ENCODE data around the gene TSHZ2. TPM values are rescaled to one million over a fixed set of nuclear protein-coding genes. Genes with fewer than 3 reads are reported as not detected.
A peak's percentile ranks its signal among the peaks of the same experiment; 100 is the strongest.

Gene TSHZ2
- total RNA-seq, 1 experiment from 2014 or later: 0.20 TPM

GRCh38 chr20:53510704-53511103 is 538.5 kb downstream of the TSHZ2 start:
- no peaks in the 10 kb centered on the region for H3K4me1 Mint-ChIP-seq
- POLR2A ChIA-PET: interaction anchor here (0.5 kb wide), 1 partner anchor 205 kb away, joined by 3 read pairs; no protein-coding TSS in a partner anchor
- TF ChIP-seq, protein P1, sequence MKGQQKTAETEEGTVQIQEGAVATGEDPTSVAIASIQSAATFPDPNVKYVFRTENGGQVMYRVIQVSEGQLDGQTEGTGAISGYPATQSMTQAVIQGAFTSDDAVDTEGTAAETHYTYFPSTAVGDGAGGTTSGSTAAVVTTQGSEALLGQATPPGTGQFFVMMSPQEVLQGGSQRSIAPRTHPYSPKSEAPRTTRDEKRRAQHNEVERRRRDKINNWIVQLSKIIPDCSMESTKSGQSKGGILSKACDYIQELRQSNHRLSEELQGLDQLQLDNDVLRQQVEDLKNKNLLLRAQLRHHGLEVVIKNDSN (CRISPR knock-in tag; IDR thresholded peaks at IDR 0.05): peak; percentile 62; the same call in 1 of the 2 replicates
- TF ChIP-seq RORB (CRISPR knock-in tag; IDR thresholded peaks at IDR 0.05) (no peak), IRF2 (CRISPR knock-in tag; IDR thresholded peaks at IDR 0.05; ENCODE audit: borderline replicate concordance, low read depth) (no peak), CREB1 (CRISPR knock-in tag; IDR thresholded peaks at IDR 0.05) (no peak), NR1H2 (CRISPR knock-in tag; IDR thresholded peaks at IDR 0.05) (no peak), SMAD3 (CRISPR knock-in tag; IDR thresholded peaks at IDR 0.05; ENCODE audit: borderline replicate concordance) (no peak), PRRX2 (CRISPR knock-in tag; IDR thresholded peaks at IDR 0.05) (no peak)
- TF ChIP-seq, protein P2, sequence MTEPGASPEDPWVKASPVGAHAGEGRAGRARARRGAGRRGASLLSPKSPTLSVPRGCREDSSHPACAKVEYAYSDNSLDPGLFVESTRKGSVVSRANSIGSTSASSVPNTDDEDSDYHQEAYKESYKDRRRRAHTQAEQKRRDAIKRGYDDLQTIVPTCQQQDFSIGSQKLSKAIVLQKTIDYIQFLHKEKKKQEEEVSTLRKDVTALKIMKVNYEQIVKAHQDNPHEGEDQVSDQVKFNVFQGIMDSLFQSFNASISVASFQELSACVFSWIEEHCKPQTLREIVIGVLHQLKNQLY (CRISPR knock-in tag; IDR thresholded peaks at IDR 0.05): no peak
- TF ChIP-seq, protein P3, sequence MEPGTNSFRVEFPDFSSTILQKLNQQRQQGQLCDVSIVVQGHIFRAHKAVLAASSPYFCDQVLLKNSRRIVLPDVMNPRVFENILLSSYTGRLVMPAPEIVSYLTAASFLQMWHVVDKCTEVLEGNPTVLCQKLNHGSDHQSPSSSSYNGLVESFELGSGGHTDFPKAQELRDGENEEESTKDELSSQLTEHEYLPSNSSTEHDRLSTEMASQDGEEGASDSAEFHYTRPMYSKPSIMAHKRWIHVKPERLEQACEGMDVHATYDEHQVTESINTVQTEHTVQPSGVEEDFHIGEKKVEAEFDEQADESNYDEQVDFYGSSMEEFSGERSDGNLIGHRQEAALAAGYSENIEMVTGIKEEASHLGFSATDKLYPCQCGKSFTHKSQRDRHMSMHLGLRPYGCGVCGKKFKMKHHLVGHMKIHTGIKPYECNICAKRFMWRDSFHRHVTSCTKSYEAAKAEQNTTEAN (CRISPR knock-in tag; IDR thresholded peaks at IDR 0.05): no peak
- TF ChIP-seq, protein P4, sequence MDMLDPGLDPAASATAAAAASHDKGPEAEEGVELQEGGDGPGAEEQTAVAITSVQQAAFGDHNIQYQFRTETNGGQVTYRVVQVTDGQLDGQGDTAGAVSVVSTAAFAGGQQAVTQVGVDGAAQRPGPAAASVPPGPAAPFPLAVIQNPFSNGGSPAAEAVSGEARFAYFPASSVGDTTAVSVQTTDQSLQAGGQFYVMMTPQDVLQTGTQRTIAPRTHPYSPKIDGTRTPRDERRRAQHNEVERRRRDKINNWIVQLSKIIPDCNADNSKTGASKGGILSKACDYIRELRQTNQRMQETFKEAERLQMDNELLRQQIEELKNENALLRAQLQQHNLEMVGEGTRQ (CRISPR knock-in tag; IDR thresholded peaks at IDR 0.05): peak; percentile 75
- H3K4me3 Mint-ChIP-seq: no peak overlapping the region
- H3K27ac Mint-ChIP-seq: no peak overlapping the region
- H3K9me3 Mint-ChIP-seq: no peaks in the 10 kb centered on the region
- CTCF ChIA-PET: interaction anchor here (0.9 to 1.6 kb wide), 2 partner anchors 15 to 98 kb away, joined by 3 to 5 read pairs; no protein-coding TSS in a partner anchor
- no peaks in the 10 kb centered on the region for H3K27me3 Mint-ChIP-seq (ENCODE audit: low read depth)
- H3K36me3 Mint-ChIP-seq: no peaks in the 10 kb centered on the region
- DNase-seq (ENCODE audit: low spot score) (no peak), ATAC-seq (no peak)

- TF ChIP-seq ETV6 (CRISPR knock-in tag; IDR thresholded peaks at IDR 0.05): no peak
- no peak for TF ChIP-seq ZMAT4 (CRISPR knock-in tag; IDR thresholded peaks at IDR 0.05)
- ChIA-PET CTCF (interaction anchor here (0.7 kb wide), 1 partner anchor 430 kb away, joined by 5 read pairs; no protein-coding TSS in a partner anchor), POLR2A (interaction anchor here (0.6 kb wide), 1 partner anchor 528 kb away, joined by 3 read pairs; no protein-coding TSS in a partner anchor)
- H3K4me3 Mint-ChIP-seq: no peak overlapping the region
- H3K27ac Mint-ChIP-seq: no peak overlapping the region
- H3K9me3 Mint-ChIP-seq: no peaks in the 10 kb centered on the region
- H3K27me3 Mint-ChIP-seq (ENCODE audit: low read depth): no peaks in the 10 kb centered on the region
- H3K4me1 Mint-ChIP-seq: no peaks in the 10 kb centered on the region
- no peaks in the 10 kb centered on the region for H3K36me3 Mint-ChIP-seq
- ATAC-seq (no peak), DNase-seq (ENCODE audit: low spot score) (no peak)
These were observed 539.9 kb downstream of the TSHZ2 start for GRCh38 chr20:53512076-53512475.

GRCh38 chr20:53513168-53513488 is 541.0 kb downstream of the TSHZ2 start:
- ATAC-seq (no peak), DNase-seq (ENCODE audit: low spot score) (no peak)
- H3K27ac Mint-ChIP-seq: no peak overlapping the region
- no peaks in the 10 kb centered on the region for H3K27me3 Mint-ChIP-seq (ENCODE audit: low read depth)
- ChIA-PET CTCF (interaction anchor here (1.4 kb wide), 1 partner anchor 427 kb away, joined by 4 read pairs; no protein-coding TSS in a partner anchor), POLR2A (no interaction called here)
- no peak overlapping the region for H3K4me3 Mint-ChIP-seq
- H3K4me1 Mint-ChIP-seq: no peaks in the 10 kb centered on the region
- H3K9me3 Mint-ChIP-seq: no peaks in the 10 kb centered on the region
- no peaks in the 10 kb centered on the region for H3K36me3 Mint-ChIP-seq
- TF ChIP-seq NFYB (CRISPR knock-in tag; conservative IDR thresholded peaks at IDR 0.05; ENCODE audit: low read depth) (no peak), ZNF532 (CRISPR knock-in tag; IDR thresholded peaks at IDR 0.05; ENCODE audit: borderline replicate concordance) (no peak), ESRRA (CRISPR knock-in tag; IDR thresholded peaks at IDR 0.05; ENCODE audit: borderline replicate concordance) (no peak), PRRX2 (CRISPR knock-in tag; IDR thresholded peaks at IDR 0.05) (no peak), TCF7 (CRISPR knock-in tag; IDR thresholded peaks at IDR 0.05; ENCODE audit: low read depth) (no peak), JUN (CRISPR knock-in tag; IDR thresholded peaks at IDR 0.05) (no peak), FOXP4 (CRISPR knock-in tag; IDR thresholded peaks at IDR 0.05) (no peak), ZNF121 (CRISPR knock-in tag; IDR thresholded peaks at IDR 0.05) (no peak), KAT7 (CRISPR knock-in tag; IDR thresholded peaks at IDR 0.05; ENCODE audit: borderline replicate concordance) (no peak), FOXJ3 (CRISPR knock-in tag; IDR thresholded peaks at IDR 0.05; ENCODE audit: borderline replicate concordance) (no peak), MYBL2 (CRISPR knock-in tag; IDR thresholded peaks at IDR 0.05) (no peak)

Data from WTC11 (cell line).